Neural cell (in vitro differentiated cells): ENCODE data around the gene PPP4R3B. TPM values are rescaled to one million over a fixed set of nuclear protein-coding genes. Genes with fewer than 3 reads are reported as not detected.

ENCODE experiments used
- H2AFZ ChIP-seq: fragments of 200-600, 300-800 bp; sonication (generic), shearing (Covaris generic); 2 replicates; pipeline ENCODE4 v1.6.0; 2014; ENCODE audit warnings: low read depth, mild to moderate bottlenecking, antibody characterized with exemption, low read length, moderate library complexity
- H3F3A ChIP-seq: fragments of 200-600 bp; shearing (Covaris generic); 2 replicates; pipeline ENCODE4 v1.6.1; 2016; ENCODE audit warnings: mild to moderate bottlenecking, moderate library complexity, mixed read lengths, antibody characterized with exemption, low read length; ENCODE audit not compliant: insufficient read depth, poor library complexity, severe bottlenecking
- H3K27ac ChIP-seq: fragments of 200-600, 300-800 bp; sonication (generic), shearing (Covaris generic); 2 replicates; pipeline ENCODE4 v1.5.1; 2014; ENCODE audit warnings: mild to moderate bottlenecking, low read length, moderate library complexity
- H3K27me3 ChIP-seq: fragments of 300-800, 200-600 bp; sonication (generic), shearing (Covaris generic); 2 replicates; pipeline ENCODE4 v1.6.0; 2014; ENCODE audit warnings: mild to moderate bottlenecking, low read depth, low read length, moderate library complexity; ENCODE audit not compliant: insufficient read depth
- H3K36me3 ChIP-seq: fragments of 300-800, 200-600 bp; sonication (generic), shearing (Covaris generic); 2 replicates; pipeline ENCODE4 v1.5.1; 2014; ENCODE audit warnings: mild to moderate bottlenecking, antibody characterized with exemption, low read length, moderate library complexity; ENCODE audit not compliant: insufficient read depth
- H3K4me2 ChIP-seq: fragments of 300-800, 200-600 bp; sonication (generic), shearing (Covaris generic); 2 replicates; pipeline ENCODE4 v1.6.0; 2014; ENCODE audit warnings: mild to moderate bottlenecking, low read length
- H3K4me3 ChIP-seq: fragments of 300-800, 200-600 bp; sonication (generic), shearing (Covaris generic); 2 replicates; pipeline ENCODE4 v1.5.1; 2014; ENCODE audit warnings: mild to moderate bottlenecking, low read length, moderate library complexity
- H3K79me2 ChIP-seq: fragments of 200-600 bp; shearing (Covaris generic); replicated peaks from 2 replicates; pipeline ENCODE4 v1.6.0; 2014; ENCODE audit warnings: mild to moderate bottlenecking, low read length, moderate library complexity; ENCODE audit not compliant: insufficient read depth
- H3K9ac ChIP-seq: fragments of 300-800, 200-600 bp; sonication (generic), shearing (Covaris generic); 2 replicates; pipeline ENCODE4 v1.6.1; 2016; ENCODE audit warnings: mild to moderate bottlenecking, low read length, mixed read lengths
- H3K9me2 ChIP-seq: fragments of 200-600 bp; shearing (Covaris generic); 2 replicates; pipeline ENCODE4 v1.6.1; 2016; ENCODE audit warnings: mild to moderate bottlenecking, low read length, mixed read lengths; ENCODE audit not compliant: insufficient read depth
- H3K9me3 ChIP-seq: fragments of 200-600, 300-800 bp; sonication (generic), shearing (Covaris generic); 2 replicates; pipeline ENCODE4 v1.6.1; 2016; ENCODE audit warnings: mild to moderate bottlenecking, mixed run types, low read length, moderate library complexity, mixed read lengths
- H4K20me1 ChIP-seq: fragments of 200-600 bp; shearing (Covaris generic); 2 replicates; pipeline ENCODE4 v1.6.1; 2016; ENCODE audit warnings: mild to moderate bottlenecking, mixed run types; ENCODE audit not compliant: insufficient read depth
- EP300 ChIP-seq: fragments of 450-650 bp; conservative IDR thresholded peaks from 2 replicates; pipeline ENCODE4 v1.6.1; 2014; ENCODE audit warnings: antibody characterized with exemption, mild to moderate bottlenecking, moderate library complexity; ENCODE audit not compliant: poor library complexity, severe bottlenecking
- EZH2 ChIP-seq: fragments of 200-600, 300-800 bp; shearing (Covaris generic), sonication (generic); IDR thresholded peaks from 2 replicates; pipeline ENCODE4 v1.6.1; 2014; ENCODE audit warnings: antibody characterized with exemption, low read length, borderline replicate concordance, mild to moderate bottlenecking; ENCODE audit not compliant: insufficient read depth, poor library complexity, severe bottlenecking
- MXI1 ChIP-seq: fragments of 450-650 bp; conservative IDR thresholded peaks from 2 replicates; pipeline ENCODE4 v1.6.1; 2014; ENCODE audit warnings: antibody characterized with exemption, mild to moderate bottlenecking; ENCODE audit not compliant: poor library complexity, severe bottlenecking
- POLR2AphosphoS5 ChIP-seq: IDR thresholded peaks from 2 replicates; pipeline ENCODE4 v1.6.1; 2012
- RAD21 ChIP-seq: fragments of 450-650 bp; conservative IDR thresholded peaks from 2 replicates; pipeline ENCODE4 v1.6.1; 2014; ENCODE audit warnings: antibody characterized with exemption, mild to moderate bottlenecking, moderate library complexity
- SMC3 ChIP-seq: fragments of 450-650 bp; conservative IDR thresholded peaks from 2 replicates; pipeline ENCODE4 v1.6.1; 2014; ENCODE audit warnings: antibody characterized with exemption, mild to moderate bottlenecking, moderate library complexity; ENCODE audit not compliant: poor library complexity
- TAF1 ChIP-seq: IDR thresholded peaks from 2 replicates; pipeline ENCODE4 v1.6.1; 2012; ENCODE audit warnings: low read depth
- polyA plus RNA-seq: library from polyadenylated mRNA; depleted of rRNA; stranded (reverse); fragments of >200 nt; gene quantifications from 2 replicates; pipeline ENCODE4 v1.2.3, GENCODE V29; 2014
- TF ChIP-seq, protein P1 (sequence below): IDR thresholded peaks from 2 replicates; pipeline ENCODE4 v1.6.1; 2012; ENCODE audit warnings: borderline replicate concordance
- TF ChIP-seq, protein P2 (sequence below): fragments of 450-650 bp; IDR thresholded peaks from 2 replicates; pipeline ENCODE4 v1.5.1; 2014; ENCODE audit warnings: antibody characterized with exemption, mild to moderate bottlenecking, moderate library complexity; ENCODE audit not compliant: poor library complexity, severe bottlenecking

The PPP4R3B gene
- polyA plus RNA-seq, 1 donor from 2014 or later: 58.4 TPM

DNA sequence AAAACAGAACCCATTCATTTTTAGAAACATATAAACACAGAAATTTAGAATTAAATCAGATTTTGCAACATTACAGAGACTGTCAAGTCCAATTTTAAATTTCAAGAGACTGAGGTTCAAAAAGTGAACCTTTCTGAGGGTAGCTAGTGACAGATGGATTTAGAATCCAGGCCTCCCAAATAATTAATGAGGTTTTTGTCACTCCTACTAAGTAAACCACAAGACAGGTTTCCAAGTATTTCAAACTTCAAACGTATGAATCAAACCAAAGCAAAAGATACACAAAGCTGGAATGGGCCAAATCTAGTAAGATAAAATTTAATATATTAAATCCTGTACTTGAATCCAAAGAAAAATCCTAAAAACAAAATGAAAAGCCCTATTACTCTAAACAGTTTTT, 25.3 kb downstream of the PPP4R3B start:
- H3K27me3 ChIP-seq: no peaks in the 10 kb centered on the region
- H3K9ac ChIP-seq: no peak overlapping the region
- no peaks in the 10 kb centered on the region for H3K9me3 ChIP-seq
- TF ChIP-seq EZH2: no peak
- no peak for TF ChIP-seq RAD21
- no peak for TF ChIP-seq MXI1
- no peak for TF ChIP-seq EP300
- TF ChIP-seq TAF1: no peak
- no peak for TF ChIP-seq POLR2AphosphoS5
- TF ChIP-seq SMC3: no peak
- TF ChIP-seq, protein P1, sequence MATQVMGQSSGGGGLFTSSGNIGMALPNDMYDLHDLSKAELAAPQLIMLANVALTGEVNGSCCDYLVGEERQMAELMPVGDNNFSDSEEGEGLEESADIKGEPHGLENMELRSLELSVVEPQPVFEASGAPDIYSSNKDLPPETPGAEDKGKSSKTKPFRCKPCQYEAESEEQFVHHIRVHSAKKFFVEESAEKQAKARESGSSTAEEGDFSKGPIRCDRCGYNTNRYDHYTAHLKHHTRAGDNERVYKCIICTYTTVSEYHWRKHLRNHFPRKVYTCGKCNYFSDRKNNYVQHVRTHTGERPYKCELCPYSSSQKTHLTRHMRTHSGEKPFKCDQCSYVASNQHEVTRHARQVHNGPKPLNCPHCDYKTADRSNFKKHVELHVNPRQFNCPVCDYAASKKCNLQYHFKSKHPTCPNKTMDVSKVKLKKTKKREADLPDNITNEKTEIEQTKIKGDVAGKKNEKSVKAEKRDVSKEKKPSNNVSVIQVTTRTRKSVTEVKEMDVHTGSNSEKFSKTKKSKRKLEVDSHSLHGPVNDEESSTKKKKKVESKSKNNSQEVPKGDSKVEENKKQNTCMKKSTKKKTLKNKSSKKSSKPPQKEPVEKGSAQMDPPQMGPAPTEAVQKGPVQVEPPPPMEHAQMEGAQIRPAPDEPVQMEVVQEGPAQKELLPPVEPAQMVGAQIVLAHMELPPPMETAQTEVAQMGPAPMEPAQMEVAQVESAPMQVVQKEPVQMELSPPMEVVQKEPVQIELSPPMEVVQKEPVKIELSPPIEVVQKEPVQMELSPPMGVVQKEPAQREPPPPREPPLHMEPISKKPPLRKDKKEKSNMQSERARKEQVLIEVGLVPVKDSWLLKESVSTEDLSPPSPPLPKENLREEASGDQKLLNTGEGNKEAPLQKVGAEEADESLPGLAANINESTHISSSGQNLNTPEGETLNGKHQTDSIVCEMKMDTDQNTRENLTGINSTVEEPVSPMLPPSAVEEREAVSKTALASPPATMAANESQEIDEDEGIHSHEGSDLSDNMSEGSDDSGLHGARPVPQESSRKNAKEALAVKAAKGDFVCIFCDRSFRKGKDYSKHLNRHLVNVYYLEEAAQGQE: no peak
- TF ChIP-seq, protein P2, sequence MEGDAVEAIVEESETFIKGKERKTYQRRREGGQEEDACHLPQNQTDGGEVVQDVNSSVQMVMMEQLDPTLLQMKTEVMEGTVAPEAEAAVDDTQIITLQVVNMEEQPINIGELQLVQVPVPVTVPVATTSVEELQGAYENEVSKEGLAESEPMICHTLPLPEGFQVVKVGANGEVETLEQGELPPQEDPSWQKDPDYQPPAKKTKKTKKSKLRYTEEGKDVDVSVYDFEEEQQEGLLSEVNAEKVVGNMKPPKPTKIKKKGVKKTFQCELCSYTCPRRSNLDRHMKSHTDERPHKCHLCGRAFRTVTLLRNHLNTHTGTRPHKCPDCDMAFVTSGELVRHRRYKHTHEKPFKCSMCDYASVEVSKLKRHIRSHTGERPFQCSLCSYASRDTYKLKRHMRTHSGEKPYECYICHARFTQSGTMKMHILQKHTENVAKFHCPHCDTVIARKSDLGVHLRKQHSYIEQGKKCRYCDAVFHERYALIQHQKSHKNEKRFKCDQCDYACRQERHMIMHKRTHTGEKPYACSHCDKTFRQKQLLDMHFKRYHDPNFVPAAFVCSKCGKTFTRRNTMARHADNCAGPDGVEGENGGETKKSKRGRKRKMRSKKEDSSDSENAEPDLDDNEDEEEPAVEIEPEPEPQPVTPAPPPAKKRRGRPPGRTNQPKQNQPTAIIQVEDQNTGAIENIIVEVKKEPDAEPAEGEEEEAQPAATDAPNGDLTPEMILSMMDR: no peak
- no peaks in the 10 kb centered on the region for H3F3A ChIP-seq
- no peak overlapping the region for H3K4me2 ChIP-seq
- peaks cover 3% of the 10 kb centered on the region for H3K36me3 ChIP-seq
- no peak overlapping the region for H3K4me3 ChIP-seq
- H4K20me1 ChIP-seq: no peaks in the 10 kb centered on the region
- no peak overlapping the region for H3K27ac ChIP-seq
- H3K79me2 ChIP-seq: peaks cover 18% of the 10 kb centered on the region
- H3K9me2 ChIP-seq: no peaks in the 10 kb centered on the region
- no peak overlapping the region for H2AFZ ChIP-seq

DNA sequence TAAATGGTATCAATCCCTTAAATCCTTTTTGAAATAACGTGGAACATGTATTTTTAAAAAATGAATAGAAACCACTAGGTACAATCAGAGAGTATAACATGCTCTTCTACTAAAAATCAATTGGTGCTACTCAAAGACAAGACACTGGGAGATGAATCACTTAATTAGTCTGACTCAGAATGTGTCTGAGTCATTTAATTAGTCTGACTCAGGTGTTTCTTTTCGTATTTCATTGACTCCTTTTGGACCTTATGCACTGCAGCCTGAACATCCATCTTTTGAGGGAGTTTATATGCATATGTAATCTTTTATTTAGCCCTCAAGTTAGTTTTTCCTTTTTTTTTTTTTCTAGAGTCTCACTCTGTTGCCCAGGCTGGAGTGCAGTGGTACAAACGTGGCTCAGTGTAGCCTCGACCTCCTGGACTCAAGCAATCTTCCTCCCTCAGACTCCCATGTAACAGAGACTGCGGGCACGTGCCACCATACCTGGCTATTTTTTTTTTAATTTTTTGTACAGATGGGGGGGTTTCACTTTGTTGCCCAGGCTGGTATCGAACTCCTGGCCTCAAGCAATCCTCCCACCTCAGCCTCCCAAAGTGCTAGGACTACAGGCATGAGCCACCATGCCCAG, 26.5 kb downstream of the PPP4R3B start:
- peaks cover 3% of the 10 kb centered on the region for H3K36me3 ChIP-seq
- TF ChIP-seq TAF1: no peak
- TF ChIP-seq, protein P1: no peak
- no peak for TF ChIP-seq RAD21
- no peak overlapping the region for H3K4me2 ChIP-seq
- H3K9me2 ChIP-seq: no peaks in the 10 kb centered on the region
- H3K4me3 ChIP-seq: no peak overlapping the region
- H3F3A ChIP-seq: no peaks in the 10 kb centered on the region
- H3K27me3 ChIP-seq: no peaks in the 10 kb centered on the region
- H2AFZ ChIP-seq: no peak overlapping the region
- H3K9me3 ChIP-seq: no peaks in the 10 kb centered on the region
- peaks cover 18% of the 10 kb centered on the region for H3K79me2 ChIP-seq
- no peak overlapping the region for H3K27ac ChIP-seq
- H3K9ac ChIP-seq: no peak overlapping the region
- no peaks in the 10 kb centered on the region for H4K20me1 ChIP-seq
